Mononuclear cell (primary cell): ENCODE measurements around the gene TBX1. TPM values are rescaled to one million over a fixed set of nuclear protein-coding genes. Genes with fewer than 3 reads are reported as not detected.

Source experiments
- total RNA-seq: library from RNA; depleted of rRNA; stranded (reverse); fragments of >200 nt; gene quantifications from one replicate; pipeline ENCODE4 v1.2.3, GENCODE V29; 2012

The TBX1 gene
- total RNA-seq, 1 donor = not detected

Other genes starting within 250 kb of the TBX1 start
- 9.3 TPM for gene CLDN5, start 236.4 kb upstream of the TBX1 start, total RNA-seq
- 20.9 TPM for gene SEPTIN5, start 46.3 kb upstream of the TBX1 start, total RNA-seq
- 36.1 TPM for gene GP1BB, start 37.2 kb upstream of the TBX1 start, total RNA-seq
- gene GNB1L, start 94.1 kb downstream of the TBX1 start, total RNA-seq = 1.0 TPM
- 6.4 TPM for gene RTL10, start 94.1 kb downstream of the TBX1 start, total RNA-seq
- 50.4 TPM for gene COMT, start 181.0 kb downstream of the TBX1 start, total RNA-seq
- gene TXNRD2, start 181.0 kb downstream of the TBX1 start, total RNA-seq = 11.3 TPM